Fibroblast of pulmonary artery (primary cell): ENCODE data around the gene RPS2.

Experiments
- DNase-seq: peaks from one replicate; pipeline ENCODE4 v3.0.0-alpha.2; 2010; ENCODE audit warnings: low read depth
- H3K4me3 ChIP-seq: replicated peaks from 2 replicates; pipeline ENCODE4 v1.5.1; 2011; ENCODE audit warnings: low read depth, mild to moderate bottlenecking, control low read depth, low read length, moderate library complexity
- TF ChIP-seq, protein P1 (sequence below): IDR thresholded peaks from 2 replicates; pipeline ENCODE4 v1.5.1; 2011; ENCODE audit warnings: mild to moderate bottlenecking, control low read depth, low read length, inconsistent platforms; ENCODE audit errors: missing control alignments

RPS2 gene

DNA sequence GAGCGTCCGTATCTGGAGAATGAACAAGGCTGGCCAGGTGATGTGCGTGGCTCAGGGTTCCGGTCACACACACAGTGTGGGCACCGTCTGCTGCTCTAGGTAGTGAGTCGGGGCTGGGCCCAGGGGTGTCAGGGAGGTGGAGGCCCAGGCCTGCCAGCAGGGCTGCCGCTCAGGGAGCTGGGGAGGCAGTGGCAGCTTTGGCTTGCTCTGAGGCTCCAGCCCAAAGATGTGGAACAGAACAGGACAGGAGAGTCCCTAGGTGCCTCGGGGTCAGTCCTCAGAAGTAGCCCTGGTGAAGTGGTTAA lies 11.5 kb upstream of the RPS2 start:
- TF ChIP-seq, protein P1, sequence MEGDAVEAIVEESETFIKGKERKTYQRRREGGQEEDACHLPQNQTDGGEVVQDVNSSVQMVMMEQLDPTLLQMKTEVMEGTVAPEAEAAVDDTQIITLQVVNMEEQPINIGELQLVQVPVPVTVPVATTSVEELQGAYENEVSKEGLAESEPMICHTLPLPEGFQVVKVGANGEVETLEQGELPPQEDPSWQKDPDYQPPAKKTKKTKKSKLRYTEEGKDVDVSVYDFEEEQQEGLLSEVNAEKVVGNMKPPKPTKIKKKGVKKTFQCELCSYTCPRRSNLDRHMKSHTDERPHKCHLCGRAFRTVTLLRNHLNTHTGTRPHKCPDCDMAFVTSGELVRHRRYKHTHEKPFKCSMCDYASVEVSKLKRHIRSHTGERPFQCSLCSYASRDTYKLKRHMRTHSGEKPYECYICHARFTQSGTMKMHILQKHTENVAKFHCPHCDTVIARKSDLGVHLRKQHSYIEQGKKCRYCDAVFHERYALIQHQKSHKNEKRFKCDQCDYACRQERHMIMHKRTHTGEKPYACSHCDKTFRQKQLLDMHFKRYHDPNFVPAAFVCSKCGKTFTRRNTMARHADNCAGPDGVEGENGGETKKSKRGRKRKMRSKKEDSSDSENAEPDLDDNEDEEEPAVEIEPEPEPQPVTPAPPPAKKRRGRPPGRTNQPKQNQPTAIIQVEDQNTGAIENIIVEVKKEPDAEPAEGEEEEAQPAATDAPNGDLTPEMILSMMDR, result no peak
- no peak for DNase-seq
- no peak overlapping the region for H3K4me3 ChIP-seq

DNA sequence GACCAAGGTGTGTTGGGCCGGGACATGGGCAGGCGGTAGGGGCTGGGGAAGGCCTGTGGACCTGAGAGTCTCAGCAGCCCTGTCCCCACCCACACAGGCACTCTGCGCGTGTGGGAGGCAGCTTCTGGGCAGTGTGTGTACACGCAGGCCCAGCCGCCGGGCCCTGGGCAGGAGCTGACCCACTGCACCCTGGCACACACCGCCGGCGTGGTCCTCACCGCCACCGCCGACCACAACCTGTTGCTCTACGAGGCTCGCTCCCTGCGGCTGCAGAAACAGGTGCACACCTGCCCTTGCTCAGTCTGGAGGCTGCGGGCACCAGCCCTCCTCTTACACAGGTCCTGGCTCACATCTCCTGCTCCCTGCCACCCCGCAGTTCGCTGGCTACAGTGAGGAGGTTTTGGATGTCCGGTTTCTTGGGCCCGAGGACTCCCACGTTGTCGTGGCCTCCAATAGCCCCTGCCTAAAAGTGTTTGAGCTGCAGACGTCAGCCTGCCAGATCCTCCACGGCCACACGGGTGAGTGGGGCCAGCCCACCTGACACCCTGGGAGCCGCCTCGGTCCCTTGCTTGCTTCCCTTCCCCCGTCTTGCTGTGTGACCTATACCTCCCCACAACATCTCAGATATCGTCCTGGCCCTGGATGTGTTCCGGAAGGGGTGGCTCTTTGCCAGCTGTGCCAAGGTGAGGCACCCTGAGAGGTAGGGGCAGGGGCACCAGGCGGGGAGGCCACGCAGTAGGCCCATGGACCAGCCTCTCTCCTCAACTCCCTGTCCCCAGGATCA lies 11.0 kb upstream of the RPS2 start:
- TF ChIP-seq, protein P1, result no peak
- H3K4me3 ChIP-seq, result no peak overlapping the region
- DNase-seq, result no peak

DNA sequence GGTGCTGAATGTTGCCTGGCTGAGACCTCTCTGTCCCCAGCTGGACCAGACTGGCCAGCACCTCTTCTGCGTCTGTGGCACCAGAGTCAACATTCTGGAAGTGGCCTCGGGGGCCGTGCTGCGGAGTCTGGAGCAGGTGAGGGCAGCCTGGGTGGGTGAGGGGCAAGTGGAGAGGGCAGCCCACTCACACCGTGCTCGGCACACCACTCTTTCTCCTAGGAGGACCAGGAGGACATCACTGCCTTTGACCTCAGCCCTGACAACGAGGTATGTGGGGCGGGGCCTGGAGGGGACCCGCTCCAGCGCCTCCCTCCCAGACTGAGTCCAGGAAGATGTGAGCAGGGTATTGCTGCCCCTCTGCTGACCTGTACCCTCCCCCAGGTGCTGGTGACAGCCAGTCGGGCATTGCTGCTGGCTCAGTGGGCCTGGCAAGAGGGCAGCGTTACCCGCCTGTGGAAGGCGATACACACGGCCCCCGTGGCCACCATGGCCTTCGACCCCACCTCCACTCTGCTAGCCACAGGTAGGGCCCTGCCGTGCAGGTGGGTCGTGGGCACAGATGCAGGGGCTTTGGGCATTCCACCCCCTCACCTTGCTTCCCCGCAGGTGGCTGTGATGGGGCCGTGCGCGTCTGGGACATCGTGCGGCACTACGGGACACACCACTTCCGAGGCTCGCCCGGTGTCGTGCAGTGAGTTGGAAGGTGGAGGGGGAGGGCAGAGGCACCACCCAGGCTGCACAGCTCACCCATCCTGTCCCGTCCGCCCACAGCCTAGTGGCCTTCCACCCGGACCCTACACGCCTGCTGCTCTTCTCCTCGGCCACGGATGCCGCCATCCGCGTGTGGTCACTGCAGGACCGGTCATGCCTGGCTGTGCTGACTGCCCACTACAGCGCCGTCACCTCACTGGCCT lies 9.8 kb upstream of the RPS2 start:
- TF ChIP-seq, protein P1, result no peak
- no peak overlapping the region for H3K4me3 ChIP-seq
- no peak for DNase-seq

DNA sequence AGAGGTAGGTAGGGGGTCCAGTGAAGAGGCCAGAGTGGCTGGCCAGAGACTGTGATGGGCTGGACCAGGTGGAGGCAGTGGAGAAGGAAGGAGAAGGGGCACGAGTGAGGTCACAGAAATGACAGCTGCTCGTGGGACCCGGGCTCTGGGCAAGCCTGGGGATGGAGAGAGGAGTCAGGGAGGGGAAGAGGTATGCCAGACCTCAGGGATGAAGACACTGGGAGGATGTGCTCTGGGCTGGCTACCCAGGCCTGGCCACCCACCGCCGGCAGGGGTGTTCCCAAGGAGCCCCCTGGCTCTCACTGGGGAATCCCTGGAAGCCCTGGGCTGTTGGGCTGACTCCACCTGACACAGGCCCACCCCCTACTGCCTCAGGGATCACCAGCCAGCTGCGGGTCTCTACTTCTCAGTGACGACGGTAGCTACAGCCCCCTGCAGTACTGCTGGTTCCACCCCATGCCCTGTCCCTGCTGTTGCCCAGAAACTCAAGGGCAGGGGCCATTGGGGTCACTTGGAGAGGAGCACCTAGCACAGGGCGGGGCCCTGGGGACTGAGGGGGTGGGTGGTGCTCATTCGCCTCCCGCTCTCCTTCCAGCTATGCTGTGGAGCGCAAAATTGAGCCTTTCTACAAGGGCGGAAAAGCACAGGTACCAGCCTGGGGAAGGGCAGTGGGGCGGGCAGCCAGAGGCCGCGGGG lies 9.0 kb upstream of the RPS2 start:
- DNase-seq, result no peak
- H3K4me3 ChIP-seq, result no peak overlapping the region
- TF ChIP-seq, protein P1, result no peak

DNA sequence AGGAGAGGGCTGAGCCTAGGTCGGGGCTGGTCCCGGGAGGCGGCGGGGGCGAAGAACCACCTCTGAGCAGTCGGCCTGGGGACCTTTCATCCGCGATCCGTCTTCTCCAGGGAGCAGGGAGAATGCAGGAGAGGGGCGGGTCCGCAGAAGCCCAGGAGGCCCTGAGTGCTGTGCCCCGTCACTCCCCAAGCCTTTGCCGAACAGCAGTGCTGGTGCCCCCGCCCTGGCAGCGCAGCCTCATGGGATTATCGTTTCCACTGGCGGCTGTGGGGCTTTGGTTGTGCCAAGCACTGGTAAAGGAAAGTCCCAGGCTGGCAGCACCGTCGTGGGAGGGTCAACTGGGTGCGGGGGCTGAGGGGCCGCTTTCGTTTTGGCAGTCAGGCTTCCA lies 7.9 kb upstream of the RPS2 start:
- no peak for DNase-seq
- peak overlapping the region; percentile 86 for H3K4me3 ChIP-seq
- TF ChIP-seq, protein P1, result no peak

DNA sequence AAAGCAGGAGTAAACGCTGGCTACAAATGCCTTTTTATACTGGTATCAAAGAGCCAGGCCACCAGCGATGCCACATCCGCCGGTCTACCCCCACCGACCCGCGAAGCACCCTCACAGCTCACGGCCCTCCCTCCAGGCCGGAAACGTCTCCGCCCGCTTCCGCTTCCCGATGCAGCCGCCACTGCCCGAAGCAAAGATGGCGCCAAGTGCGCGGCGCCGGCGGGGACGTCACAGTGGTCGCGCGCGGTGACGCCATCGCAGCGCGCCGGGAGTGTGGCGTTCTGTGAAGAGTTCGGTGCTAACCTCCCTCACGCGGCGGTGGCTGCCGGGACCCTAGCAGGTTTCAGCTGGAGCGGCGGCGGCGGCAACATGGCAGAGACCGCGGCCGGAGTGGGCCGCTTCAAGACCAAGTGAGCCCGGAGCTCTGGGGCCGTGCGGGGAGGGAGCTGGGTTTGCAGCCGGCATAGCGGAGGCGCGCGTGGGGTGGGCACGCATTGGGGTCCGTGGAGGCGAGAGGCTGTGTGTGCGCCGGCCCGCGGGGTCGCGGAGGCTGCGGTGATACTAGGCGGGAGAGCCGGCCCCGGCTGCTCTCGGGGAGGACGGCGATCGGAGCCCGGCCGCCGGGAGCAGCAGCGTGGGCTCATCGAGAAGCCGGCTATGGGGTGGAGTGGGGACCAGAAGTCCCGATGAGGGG lies 7.3 kb upstream of the RPS2 start, which contains the start of gene TBL3:
Gene TBL3 (plus strand): TSS at position 258 of the 694 bp plus-strand sequence. CDS start 112 bp downstream, at position 370.
- peak within 1 kb of the TSS; percentile 86 for H3K4me3 ChIP-seq
- DNase-seq, result peak; percentile 94
- TF ChIP-seq, protein P1, result no peak
